Eye (tissue), 1 donor: ENCODE data around the gene TSHR.
"Not testable (repeated sequence)": the region's sequence is repeated elsewhere in the genome, so short reads cannot be mapped to it uniquely, and the experiment has no call there.

Experiments
- DNase-seq: peaks from one replicate; pipeline ENCODE4 v3.0.0-alpha.2; 2015

Gene TSHR

DNA sequence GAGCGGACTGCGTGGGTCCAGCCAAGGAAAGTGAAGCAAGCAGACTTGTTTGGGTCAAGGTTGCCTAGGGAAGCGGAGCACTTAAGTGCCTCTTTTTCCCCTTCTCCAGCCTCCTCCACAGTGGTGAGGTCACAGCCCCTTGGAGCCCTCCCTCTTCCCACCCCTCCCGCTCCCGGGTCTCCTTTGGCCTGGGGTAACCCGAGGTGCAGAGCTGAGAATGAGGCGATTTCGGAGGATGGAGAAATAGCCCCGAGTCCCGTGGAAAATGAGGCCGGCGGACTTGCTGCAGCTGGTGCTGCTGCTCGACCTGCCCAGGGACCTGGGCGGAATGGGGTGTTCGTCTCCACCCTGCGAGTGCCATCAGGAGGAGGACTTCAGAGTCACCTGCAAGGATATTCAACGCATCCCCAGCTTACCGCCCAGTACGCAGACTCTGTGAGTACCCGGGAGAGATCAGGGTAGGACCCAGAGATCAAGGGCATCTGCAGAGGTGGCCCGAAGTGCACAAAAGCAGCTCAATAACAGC lies at the start of gene TSHR:
Gene TSHR (plus strand): TSS at position 206 of the 526 bp plus-strand sequence. CDS start 60 bp downstream, at position 266.
- DNase-seq: peak; percentile 41

DNA sequence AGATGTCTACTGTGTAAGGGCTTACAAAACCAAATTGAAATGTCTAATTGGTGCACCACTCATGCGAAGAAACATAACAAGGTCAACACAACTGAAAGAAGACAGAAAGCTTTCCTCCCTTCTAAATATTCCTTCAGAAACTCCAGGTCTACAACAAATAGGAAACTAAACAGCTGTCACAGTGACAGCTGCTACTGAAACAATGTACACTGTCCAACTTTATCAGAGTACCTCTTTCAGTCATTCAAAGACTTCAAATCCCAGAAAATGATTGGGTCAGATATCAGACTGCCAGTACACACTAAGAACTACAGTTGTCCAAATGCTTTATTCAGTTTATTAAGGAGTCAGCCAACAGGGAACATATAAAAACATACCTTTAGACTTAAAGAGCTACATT lies 49.1 kb upstream of the TSHR start:
- DNase-seq: peak; percentile 19

DNA sequence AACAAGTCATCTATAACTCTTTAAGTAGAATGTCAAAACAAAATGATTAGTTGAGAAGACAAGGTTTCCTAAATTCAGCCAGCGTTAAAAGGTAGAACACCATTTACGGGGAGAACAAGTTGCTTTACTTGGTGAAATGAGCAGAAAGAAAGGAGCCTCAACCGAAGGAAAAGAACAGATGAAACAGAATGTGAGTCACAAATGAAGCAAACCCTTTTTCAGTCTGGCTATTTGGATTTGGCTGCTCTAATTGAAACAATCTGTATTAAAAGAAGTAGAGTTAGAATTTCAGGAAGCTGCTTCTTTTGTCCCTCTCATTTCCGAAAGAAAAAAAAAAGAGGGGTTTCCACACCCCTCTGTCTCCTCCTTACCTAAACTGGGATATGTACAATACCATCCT lies 48.5 kb upstream of the TSHR start:
- no peak for DNase-seq

DNA sequence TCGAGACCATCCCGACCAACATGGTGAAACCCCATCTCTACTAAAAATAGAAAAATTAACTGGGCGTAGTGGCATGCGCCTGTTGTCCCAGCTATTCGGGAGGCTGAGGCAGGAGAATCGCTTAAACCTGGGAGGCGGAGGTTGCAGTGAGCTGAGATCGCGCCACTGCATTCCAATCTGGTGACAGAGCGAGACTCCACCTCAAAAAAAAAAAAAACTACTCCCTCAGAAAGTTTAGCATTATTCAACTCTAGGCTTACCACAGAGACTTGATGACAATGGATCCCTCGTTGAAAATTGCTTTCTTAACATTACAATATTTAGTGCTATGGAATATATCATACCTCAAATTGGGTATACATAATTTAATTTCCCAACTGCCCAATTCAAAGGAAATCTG lies 43.4 kb upstream of the TSHR start:
- DNase-seq: not testable (repeated sequence)

DNA sequence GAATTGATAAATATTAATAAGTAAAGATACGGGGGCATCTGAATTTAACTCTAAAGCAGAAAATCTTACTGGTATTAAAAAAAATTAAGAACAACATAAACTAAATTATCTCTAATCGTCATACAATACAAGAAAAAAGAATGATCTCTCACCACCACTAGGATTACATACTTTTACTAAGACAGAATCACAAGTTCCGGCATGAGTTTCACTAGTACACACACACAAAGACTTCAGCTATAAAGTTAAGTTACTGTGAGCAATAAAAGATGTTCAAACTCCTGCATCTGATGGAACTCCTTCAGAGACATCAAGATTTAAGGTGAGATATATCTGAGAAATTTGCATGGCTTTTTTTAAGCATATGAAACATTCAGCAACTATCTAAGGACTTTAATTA lies 35.8 kb upstream of the TSHR start:
- DNase-seq: no peak

DNA sequence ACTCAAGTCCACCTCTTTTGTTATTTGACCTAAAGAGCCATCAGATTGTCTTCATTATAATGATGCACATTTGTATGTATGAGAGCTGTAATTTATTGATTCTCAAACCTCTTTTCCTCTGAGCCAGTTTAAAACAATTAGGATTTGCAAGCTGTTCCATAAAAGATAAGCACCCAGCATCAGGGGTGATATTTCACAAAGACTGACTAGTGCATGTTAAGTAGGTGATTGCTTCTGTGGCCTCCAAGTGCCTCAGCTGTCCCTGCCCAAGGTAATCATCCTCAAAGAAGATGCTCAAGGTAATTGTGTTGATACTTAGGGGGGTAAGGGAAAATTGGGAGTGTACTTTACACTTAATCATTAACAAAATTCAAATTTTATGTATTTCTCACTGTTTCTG lies 32.1 kb upstream of the TSHR start:
- peak; percentile 44 for DNase-seq

DNA sequence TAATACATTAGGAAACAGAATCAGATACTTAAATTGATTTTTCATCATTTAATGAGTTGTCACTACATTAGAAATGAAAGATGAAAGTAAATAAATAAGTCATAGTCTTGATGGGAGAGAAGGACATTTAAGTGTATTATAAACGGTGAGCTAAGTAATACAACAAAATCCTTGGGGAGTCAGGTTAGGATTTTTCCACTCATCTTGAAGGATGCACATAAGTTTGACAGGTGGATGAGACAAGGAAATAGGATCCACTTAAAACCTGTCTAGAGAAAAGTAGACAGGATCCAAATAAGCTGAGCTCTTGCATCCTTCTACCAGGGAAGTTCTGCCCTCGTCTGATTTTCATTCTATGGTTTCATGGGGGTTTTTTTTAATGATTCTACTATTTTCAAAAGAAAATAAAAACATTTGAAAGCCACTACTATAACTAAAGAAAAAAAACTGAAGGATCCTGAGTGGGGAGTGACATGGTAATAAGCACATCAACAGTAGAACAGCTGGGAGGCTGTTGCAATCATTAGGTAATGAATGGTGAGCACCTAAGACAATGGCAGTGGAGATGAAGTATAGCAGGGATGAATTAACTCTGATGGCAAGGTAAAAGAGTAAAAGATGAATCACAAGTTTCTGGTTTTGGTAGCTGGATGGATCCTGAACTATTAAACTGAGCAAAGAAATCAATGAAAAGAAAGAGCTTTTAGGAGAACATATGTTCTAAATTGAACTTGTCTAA lies 30.9 kb upstream of the TSHR start:
- DNase-seq: peak; percentile 37

DNA sequence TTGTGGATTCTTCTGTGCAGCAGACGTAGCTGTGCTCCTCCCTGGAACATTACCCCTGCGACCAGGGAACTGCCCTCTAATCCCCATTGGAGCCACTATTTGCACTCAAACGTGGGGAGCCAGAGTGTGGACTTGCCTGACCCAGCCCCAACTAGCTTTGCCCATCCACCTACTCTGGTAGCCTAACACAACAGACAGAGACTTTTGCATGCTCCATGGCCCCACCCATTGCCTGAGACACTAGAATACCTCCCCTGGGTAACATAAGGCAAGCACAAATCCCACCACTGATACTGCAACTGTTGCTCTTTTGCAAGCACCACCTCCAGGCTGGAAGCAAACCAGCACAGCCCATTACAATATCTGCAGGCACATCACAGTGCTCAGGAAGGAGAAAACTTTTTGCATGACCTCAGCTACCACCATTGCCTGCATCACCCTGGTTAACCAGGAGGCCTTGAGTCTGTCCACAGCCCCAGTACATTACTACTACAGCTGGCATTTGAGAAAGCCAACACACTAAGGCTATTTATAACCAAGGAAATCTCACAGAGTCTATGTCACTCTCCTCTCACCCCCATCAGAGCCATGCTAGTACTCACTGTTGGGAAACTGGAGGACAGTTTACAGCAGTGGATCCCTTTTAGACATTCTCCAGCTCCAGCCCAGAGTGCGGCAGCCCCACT lies 28.9 kb upstream of the TSHR start:
- DNase-seq: no peak

DNA sequence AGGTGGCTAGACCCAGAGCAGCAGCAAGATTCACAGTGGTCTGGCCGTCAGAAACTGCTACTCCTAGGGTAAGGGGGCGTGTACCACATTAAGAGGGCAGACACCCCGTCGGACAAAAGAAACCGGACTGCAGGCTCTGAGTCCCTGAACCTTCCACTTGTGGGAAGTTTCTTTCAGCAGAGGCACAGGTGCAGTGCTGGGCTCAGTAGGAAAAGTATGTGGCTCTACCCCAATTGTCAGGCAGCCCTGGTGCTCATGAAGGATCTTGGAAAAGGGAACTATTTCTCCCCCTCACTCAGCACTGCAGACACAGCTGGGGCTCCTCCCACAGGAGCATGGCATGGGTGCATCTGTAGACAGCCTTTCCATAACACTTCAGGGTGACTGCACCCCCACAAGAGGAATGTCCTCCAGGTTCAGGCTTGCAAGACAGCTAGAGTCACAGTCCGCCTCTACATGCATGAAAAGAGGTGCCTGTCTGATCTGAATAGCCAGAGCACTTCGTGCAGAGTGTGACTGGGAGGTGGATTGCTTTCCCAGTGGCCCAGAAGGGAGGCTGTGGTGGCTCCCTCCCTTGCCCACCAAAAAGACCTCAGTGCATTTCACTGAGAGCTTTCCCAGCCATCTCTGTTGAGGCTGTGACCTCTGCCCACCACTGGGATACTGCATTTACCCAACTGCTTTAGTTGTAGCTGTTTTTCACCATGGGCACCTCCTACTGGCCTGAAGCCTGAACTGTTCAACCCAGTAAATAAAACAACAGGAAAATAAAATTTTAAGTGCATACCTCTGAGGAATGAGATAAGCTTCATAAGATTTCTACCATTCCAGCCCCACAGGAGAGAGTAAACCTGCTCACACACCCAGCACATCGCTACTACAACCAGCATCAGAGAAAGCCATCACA lies 28.1 kb upstream of the TSHR start:
- no peak for DNase-seq

DNA sequence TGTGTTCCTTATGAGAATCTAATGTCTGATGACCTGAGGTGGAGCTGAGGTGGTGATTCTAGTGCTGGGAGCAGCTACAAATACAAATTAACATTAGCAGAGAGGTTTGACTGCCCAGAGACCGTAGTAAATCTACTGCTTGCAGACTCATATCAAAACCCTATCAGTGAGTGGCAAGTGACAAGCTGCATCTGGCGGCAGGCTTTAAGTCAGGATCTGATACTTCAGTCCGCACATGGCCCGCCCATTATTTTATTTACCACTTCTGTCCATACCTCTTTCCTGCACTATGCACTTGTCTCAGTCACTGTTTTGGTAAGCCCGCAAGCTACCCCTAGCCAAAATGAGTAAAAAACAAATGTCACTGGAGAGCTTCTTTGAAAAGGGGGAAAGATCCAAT lies 25.3 kb upstream of the TSHR start:
- DNase-seq: no peak

DNA sequence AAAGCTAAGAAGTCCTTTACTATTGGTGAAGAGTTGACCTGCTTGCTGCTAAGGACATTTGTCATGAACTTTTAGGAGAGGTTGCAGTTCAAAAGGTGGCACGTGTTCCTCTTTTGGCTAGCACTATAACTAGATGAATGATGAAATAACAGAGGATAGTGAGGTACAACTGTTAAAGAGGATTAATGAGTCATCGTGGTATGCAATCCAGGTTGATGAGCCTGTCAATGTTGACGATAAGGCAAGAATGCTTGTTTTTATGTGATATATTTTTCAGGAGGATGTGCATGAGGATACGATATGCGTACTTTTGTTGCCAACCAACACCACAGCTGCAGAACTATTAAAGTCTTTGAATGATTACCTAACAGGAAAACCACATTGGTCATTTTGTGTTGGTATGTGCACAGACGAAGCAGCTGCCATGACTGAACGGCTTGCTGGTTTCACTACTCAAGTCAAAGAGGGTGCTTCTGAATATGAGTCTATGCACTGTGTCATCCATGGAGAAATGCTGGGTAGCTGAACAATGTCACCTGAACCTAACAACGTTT lies 24.5 kb upstream of the TSHR start:
- no peak for DNase-seq

DNA sequence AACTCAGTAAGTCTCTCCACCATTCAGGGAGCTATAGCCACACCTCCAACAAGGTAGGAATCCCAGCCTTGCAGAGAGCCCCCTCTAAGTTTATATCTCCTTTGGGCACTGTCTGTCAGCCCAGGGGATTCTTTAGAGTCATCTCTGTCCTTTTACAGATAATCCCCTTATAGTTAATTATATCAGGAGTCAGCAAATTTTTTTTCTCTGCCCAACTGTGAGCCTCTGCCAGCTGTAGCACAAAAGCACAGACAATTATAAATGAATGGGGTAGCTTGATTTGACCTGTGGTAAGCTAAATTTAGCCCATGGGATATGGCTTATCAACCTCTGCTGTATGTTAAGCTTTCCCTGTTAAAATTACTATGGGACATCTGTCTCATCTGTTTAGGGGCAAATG lies 22.1 kb upstream of the TSHR start:
- no peak for DNase-seq

DNA sequence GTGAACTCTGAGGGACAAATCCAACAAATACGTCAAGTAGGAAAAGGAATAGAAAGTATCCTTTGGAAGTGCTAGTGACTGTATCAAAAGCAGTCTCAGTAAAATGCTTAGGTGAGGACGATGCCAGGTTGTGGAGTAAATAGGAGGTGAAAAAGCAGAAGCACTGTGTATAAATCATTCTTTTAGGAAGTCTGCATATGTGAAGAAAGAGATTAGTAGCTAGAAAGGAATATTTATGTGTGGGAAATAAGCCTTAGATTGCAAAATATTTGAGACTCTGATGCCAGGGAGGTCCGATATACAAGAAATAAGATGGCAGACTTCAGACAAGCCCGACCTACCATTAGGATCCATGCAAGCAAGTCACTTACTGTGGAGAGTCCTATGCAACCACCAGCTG lies 21.7 kb upstream of the TSHR start:
- DNase-seq: no peak

DNA sequence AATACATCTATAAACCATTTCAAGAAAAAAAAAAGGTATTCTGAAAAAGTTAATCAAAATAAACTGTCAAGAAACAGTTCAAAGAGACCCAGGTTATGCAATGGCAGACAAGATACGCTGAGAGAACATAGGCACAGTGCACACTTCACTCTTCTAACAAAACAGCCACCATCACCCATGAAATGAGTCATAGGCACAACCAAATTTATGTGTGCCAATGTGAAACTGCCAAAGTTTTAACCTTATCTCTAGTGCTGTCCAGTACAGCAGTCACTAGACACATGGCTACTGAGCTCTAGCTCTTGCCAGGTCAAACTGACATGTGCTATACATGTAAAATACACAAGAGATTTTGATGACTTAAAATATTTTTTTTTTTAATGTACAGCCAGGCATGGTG lies 15.3 kb upstream of the TSHR start:
- no peak for DNase-seq

DNA sequence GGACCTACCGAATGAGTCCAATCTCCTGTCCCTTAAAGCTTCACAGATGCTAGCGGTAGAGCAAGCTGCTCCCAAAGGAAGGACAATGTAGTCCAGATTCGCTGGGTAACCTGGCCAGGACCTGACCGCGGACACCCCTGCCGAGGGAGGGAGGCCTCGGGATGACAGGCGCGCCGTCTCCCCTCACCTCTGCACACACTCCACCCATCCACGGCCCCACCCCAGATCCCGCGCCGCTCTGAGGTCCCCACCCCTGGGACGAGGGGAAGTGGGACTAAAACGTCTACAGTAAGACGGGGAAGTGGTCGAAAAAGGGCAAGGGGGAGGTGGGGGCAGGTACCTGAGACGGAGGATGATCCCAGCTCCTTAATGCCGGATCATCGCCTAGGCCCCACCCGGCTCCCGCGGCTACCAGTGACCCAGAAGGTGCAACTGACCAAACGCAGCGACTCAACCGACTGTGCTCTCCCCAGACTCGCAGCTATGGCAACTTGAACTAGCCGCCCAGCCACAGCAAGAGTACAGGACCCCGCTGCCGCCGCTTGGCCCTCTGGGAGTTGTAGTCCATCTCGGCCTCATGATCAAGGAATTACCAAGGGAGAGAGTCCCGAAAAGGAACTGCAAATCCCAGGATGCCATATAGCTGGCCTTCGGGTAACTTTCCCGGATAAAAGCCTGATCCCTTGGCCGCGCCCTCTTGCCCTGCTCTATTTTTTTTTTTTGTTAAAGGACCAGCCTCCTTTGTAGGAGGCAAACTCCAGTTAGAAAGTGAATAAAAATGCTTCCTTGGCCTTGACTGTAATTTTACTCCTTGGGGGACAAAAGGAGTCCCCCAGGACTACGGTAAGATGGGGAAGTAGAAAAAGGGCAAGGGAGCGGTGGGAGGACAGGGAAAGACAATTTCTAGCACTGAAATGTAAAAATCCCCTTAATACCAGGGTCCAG lies 13.9 kb upstream of the TSHR start, which contains the start of gene CEP128:
Gene CEP128 (minus strand): TSS at position 498 of the 945 bp plus-strand sequence.
- peak; percentile 99 for DNase-seq

DNA sequence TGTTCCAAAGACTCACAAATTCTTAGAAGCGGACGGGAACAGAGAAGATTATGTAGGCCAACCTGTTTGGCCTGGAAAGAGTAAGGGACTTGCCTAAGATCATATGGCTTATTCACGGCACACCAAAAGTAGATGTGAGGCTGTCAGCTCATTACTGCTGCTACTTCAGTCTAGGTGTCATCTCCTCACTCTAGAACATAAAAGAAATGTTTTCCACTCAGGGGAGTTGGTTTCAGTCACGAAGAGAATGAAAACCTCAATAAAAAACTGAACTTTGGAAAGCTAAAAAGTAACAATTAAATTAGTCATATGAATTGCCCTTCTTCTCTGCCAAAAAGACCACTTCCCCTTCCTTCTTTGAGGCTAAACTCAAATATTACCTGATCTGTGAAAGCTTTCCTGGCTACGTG lies 13.2 kb upstream of the TSHR start:
- no peak for DNase-seq

DNA sequence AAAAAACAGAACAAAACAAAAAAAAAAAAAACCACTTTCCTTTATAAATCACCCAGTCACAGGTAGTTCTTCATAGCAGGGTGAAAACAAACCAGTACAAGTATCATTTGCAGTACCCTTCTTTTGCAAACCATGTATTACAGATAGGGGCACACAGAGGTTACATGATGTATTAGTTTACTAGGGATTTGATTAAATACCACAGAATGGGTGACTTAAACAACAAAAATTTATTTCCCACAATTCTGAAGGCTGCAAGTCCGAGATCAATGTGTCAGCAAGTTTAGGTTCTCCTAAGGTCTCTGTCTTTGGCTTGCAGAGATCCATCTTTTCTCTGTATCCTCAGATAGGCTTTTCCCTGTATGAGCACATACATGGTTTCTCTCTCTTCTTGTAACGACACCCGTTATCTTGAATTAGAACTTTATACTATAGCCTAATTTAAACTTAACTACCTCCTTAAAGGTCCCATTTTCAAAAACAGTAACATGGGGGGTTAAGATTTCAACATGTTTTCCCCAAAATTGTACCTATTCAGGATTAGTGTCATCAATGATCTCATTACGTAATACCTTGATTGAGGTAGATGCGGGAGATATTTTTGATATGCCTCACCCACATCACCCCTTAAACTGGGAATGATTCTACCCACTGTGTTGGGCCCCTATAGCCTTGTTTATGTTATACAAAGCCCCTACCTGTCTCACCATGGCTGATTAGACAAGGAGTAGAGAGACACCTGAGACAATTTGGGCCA lies 10.4 kb upstream of the TSHR start:
- DNase-seq: no peak

DNA sequence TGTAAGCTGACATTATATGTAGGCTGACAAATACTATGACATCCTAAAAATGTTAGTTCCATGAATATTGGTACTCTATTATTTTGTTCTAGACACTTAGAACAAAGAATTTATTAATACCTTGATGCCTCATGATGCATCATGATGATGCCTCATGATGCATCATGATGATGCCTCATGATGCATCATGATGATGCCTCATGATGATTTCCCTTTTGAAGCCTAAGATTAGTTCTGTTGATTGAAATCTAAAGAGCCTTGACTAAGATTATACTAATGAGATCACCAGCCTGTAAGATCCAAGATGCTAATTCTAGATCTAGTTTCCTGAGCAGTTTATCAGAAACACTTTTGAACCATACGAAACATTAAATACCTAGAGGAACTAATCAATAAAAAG lies 9.2 kb upstream of the TSHR start:
- DNase-seq: no peak

DNA sequence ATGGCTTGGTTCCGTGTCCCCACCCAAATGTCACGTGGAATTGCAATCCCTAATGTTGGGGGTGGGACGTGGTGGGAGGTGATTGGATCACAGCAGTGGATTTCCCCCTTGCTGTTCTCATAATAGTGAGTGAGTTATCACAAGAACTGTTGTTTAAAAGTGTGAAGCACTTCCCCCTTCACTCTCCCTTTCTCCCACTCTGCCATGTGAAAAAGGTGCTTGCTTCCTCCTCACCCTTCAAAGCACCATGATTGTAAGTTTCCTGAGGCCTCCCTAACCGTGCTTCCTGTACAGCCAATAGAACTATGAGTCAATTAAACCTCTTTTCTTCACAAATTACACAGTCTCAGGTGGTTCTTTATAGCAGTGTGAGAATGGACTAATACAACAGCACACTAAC lies 8.6 kb upstream of the TSHR start:
- no peak for DNase-seq

DNA sequence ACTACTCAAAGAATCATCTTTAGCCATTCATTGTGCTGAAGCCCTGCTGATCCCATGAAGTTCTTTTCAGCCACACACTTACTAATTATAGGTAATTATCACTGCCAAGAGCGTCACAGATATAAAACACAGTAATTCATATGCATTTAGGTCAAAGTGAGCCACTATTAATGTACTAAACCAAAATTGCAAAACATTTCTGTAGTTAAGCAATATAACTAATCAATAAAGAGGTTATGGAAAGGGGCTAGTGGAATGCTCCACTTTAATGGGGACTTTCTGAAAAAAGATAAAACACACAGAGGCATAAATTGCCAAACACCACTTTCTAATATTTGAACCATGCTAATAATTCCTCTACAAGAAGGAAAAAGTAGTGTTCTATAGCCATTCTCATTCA lies 7.1 kb upstream of the TSHR start:
- no peak for DNase-seq

DNA sequence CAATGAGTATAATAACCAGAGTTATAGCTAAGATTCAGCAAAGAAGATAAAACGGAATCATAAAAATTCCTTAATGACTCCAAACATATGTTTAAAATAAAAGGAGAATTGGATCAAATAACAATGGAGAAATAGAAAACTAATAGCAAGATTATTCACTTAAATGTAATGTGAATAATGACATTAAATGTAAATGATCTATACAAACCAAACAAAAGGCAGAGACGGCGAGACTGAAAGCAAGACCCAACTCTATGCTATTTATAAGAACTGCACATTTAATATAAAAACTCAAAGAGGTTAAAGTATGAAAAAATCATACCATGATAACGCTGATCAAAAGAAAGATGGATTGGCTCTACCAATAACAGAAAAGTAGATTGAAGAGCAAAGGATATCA lies 3.9 kb upstream of the TSHR start:
- DNase-seq: no peak
